NCI-H226 (cell line): ENCODE measurements around the gene VPS8.
"Not testable (repeated sequence)": the region's sequence is repeated elsewhere in the genome, so short reads cannot be mapped to it uniquely, and the experiment has no call there.

Experiments
- DNase-seq: peaks from one replicate; pipeline ENCODE4 v3.0.0-alpha.2; 2015

VPS8 gene

GRCh38 chr3:185017584-185017983 lies 205.6 kb downstream of the VPS8 start:
- DNase-seq = not testable (repeated sequence)

- DNase-seq = not testable (repeated sequence)
Measured at GRCh38 chr3:185017996-185018395, 206.0 kb downstream of the VPS8 start.

- no peak for DNase-seq
Measured at GRCh38 chr3:185021256-185021655, 209.3 kb downstream of the VPS8 start.

GRCh38 chr3:185024406-185024805 lies 212.4 kb downstream of the VPS8 start:
- peak; percentile 85 for DNase-seq

- peak; percentile 51 for DNase-seq
Measured at GRCh38 chr3:185024966-185025365, 213.0 kb downstream of the VPS8 start.

GRCh38 chr3:185028121-185028520 lies 216.2 kb downstream of the VPS8 start:
- DNase-seq = no peak

GRCh38 chr3:185029086-185029485 lies 217.1 kb downstream of the VPS8 start:
- DNase-seq = no peak

GRCh38 chr3:185030399-185030798 lies 218.4 kb downstream of the VPS8 start:
- no peak for DNase-seq

GRCh38 chr3:185030951-185031350 lies 219.0 kb downstream of the VPS8 start:
- DNase-seq = no peak

- no peak for DNase-seq
Measured at GRCh38 chr3:185037801-185038200, 225.8 kb downstream of the VPS8 start.

- no peak for DNase-seq
Measured at GRCh38 chr3:185040425-185040824, 228.5 kb downstream of the VPS8 start.

GRCh38 chr3:185041540-185041939 lies 229.6 kb downstream of the VPS8 start:
- no peak for DNase-seq

- no peak for DNase-seq
Measured at GRCh38 chr3:185042312-185043050, 230.5 kb downstream of the VPS8 start.

GRCh38 chr3:185046164-185046515 lies 234.2 kb downstream of the VPS8 start:
- no peak for DNase-seq

GRCh38 chr3:185046603-185047002 lies 234.6 kb downstream of the VPS8 start:
- DNase-seq = no peak

- DNase-seq = no peak
Measured at GRCh38 chr3:185049710-185050109, 237.7 kb downstream of the VPS8 start.

GRCh38 chr3:185051801-185052200 lies 239.8 kb downstream of the VPS8 start:
- no peak for DNase-seq

- no peak for DNase-seq
Measured at GRCh38 chr3:185052631-185053030, 240.7 kb downstream of the VPS8 start.

GRCh38 chr3:185056908-185057307 lies 244.9 kb downstream of the VPS8 start:
- no peak for DNase-seq

- no peak for DNase-seq
Measured at GRCh38 chr3:185057829-185058228, 245.9 kb downstream of the VPS8 start.

GRCh38 chr3:185058796-185059195 lies 246.8 kb downstream of the VPS8 start:
- no peak for DNase-seq

GRCh38 chr3:185059766-185060165 lies 247.8 kb downstream of the VPS8 start:
- DNase-seq = no peak

GRCh38 chr3:185060655-185061054 lies 248.7 kb downstream of the VPS8 start:
- DNase-seq = no peak

- DNase-seq = no peak
Measured at GRCh38 chr3:185062191-185062590, 250.2 kb downstream of the VPS8 start.

GRCh38 chr3:185063431-185063830 lies 251.5 kb downstream of the VPS8 start:
- DNase-seq = no peak
